GM18526 (cell line): Measurements from ENCODE around the gene CLDN2.

Source experiments
- POLR2A ChIP-seq: IDR thresholded peaks from 3 replicates; pipeline ENCODE4 v1.6.1; 2011; ENCODE audit not compliant: insufficient read length; ENCODE audit errors: extremely low read depth

Gene CLDN2, protein sequence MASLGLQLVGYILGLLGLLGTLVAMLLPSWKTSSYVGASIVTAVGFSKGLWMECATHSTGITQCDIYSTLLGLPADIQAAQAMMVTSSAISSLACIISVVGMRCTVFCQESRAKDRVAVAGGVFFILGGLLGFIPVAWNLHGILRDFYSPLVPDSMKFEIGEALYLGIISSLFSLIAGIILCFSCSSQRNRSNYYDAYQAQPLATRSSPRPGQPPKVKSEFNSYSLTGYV

DNA sequence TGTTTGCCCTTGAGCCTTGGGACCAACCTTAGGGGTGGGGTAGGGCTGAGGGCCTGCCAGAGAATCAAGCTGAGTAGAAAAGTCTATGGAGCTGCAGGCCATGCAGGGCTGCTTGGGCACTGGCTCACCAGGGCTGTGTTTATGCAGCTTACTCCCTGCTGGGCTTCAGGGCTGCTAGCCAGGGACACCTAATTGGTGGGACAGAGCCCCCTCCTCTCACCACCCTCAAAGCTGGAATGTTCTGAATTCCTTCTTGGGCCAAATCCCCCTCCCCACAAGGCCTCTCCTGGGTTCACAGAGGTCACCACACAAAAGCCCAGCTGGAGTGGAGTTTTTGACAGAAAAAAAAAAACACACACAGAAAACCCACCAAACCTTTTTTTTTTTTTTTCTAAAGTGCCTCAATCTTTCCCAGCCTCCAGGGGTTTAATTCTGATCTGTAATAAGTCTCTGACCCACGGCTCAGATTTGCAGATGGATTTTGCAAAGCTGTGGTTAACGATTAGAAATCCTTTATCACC, at the start of gene CLDN2:
Gene CLDN2 (plus strand): TSS at position 471 of the 521 bp plus-strand sequence. CDS start 7,827 bp downstream, outside the sequence.
- no peak for TF ChIP-seq POLR2A

DNA sequence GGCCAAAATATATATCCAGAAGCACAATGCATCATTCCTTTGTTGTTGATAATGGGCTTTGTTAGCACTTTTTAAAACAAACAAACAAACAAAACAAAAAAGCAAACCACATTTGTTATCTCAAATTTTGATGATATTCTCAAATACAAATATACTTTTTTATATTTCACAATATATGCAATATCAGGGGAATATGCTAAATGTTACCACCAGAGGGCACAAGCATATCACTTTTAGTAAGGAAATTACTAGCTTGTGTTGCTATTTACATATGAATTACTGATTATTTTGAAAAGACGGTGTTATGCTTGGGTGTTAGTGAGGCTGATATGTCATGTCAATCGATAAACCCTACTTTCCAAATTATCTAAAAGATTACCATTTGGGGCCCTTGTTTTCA, 46.1 kb upstream of the CLDN2 start:
- TF ChIP-seq POLR2A: no peak

DNA sequence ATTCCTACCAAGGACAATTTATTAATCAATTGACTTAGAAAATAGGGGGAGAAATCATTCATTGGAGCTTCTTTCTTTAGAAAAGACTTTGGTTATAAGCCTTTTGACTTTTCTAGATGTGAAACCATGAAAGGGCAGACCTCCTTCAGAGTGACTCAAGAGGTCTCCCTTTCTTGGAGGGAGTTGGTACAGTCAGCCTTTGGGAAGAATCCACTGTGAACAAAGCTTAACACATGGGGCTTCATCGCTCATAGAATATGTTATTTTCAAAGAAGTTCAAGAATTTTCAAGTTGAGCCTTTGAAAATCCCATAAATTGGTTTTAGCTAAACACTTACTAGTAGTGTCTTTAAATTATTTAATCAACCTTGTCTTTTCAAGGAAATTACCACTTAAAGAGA, 45.1 kb upstream of the CLDN2 start:
- no peak for TF ChIP-seq POLR2A

DNA sequence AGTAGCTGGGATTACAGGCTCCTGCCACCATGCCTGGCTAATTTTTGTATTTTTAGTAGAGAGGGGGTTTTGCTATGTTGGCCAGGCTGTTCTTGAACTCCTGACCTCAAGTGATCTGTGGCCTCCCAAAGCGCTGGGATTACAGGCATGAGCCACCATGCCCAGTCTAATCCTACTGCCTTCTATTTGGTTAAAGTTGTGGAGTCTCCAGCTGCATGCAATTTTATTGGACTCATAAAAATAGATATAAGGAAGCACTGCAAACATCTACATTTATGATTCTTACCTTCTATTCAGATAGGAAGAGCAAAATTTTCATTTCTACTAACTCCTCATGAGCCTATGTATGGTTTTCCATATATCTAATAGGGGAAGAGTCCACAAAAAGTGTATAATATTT, 30.7 kb upstream of the CLDN2 start:
- TF ChIP-seq POLR2A: no peak

DNA sequence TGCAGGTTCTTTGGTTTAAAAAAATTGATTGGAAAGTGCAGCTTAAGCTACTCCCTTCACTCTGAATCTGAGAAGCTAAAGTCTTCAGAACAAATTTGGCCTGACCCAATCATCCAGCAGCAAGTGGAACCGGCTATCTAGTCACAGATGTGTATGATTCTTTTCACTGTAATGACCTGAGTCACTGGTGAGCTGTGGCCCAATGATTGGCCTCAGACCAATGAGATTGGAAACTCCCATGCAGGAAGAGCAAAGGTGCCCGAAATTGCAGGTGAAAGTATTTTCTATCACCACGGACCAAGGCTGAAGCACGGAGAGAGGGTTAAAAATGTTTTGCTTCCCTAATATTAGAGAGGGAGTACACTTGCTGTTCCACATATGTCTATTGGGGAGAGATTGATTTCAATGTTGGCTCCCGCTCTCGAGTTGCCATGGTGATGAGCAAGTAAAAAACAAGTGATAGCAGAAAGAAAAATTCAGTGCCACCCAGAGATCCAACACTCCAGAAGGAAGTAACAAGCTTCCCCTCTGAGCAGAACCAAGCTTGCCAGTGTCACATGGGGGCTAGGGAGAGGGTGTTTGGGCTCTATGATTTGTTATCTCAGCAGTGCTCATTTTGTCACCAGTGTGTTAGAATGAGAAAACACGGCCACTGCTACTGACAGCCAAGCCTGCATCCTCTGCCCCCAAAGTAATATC, 28.3 kb upstream of the CLDN2 start:
- no peak for TF ChIP-seq POLR2A

DNA sequence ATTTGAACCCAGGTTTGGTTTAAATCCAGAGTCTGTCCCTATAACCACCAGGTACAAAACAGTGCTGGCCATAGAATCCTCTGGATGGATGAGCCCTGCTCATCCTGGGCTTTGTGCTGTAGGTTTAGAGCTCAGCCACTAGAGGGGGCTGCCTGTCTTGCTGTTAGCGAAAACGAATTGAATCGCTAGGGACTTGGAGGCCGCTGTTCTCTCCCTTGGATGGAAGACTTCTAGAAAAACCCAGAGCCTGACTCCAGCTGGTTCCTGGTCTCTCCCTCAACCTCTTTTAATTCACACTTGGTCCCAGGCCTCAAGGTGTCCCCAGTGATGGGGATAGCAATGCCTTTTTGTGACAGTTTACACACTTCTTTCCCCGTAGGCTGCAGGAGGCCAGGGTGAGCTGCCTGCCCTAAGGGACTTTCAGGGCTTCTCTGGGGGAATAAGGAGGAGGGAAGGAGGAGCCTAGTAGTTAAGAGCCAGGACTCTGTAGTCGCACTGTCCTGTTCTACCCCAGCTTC, 25.8 kb upstream of the CLDN2 start:
- TF ChIP-seq POLR2A: no peak

DNA sequence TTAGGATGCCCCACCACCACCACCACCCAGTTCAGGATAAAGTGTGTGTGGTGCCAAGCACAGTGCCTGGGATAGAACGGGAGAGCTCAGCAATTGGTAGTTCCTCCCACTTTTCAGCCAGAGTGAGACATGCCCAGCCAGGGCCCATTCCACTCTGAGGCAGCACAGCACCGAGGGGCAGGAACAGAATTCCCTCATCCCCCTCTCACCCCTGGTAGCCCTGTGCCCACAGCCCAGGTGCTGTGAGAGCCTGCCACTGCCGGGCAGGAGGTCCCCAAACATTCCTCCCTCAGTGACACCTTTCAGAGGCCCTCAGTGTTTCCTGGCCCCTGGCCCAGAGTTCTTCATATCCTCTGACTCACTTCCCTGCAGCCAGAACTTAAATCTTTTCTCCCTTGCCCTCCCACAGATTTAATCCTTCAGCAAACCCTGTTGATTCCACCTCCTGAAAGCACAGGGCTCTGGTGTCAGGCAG, 25.2 kb upstream of the CLDN2 start:
- no peak for TF ChIP-seq POLR2A

DNA sequence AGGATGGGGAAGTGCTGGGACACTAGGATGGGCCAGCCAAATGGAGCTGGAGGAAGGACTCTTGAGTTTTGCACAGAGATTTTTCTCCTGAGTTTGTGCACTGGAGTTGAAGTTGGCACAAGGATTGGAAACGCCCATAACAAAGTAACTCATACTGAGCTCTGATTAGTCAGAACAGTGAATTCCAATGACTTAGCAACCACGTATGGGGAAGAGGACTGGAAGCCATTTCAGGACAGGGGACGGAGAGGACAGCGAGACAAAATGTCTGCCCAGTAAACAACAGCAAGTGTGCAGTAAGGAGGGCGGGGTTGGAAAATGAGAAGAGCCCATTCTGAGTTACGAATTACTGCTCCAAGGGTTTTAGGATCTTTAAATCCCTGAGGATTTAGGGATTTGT, 22.9 kb upstream of the CLDN2 start:
- no peak for TF ChIP-seq POLR2A

DNA sequence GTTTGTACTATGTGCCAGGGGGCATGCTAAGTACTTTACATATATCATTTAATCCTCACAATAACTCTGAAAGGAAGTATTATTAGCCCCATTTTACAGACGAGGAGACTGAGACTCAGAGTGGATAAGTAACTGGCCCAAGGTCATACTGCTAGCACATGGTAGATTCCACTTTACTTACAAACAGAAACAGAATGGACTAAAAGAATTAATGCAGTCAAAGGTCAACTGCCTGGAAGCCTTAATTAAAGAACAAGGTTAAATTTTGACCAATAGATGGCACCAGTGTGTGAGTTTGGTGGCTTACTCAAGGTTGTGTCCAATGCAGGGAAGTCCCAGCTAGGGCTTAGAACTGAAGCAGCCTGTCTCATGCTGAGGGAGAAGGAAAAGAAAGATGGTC, 21.7 kb upstream of the CLDN2 start:
- no peak for TF ChIP-seq POLR2A

DNA sequence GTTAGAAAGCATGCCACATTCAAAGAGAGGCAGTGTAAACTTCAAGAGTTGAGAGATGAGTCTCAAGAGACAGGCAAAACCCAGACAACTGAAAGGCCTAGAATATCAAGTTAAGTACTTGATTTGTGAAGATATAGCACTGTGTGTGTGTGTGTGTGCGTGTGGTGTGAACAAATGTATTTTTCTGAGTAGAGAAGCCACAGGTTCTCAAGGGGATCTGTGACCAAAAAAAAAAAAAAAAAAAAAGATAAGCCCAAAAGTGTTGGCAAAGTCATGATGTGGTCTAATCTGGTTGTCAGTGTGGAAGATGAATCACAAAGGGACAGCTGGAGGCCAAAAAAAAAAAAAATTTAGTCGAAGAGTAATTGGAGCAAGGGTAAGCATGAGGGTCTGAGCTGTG, 20.9 kb upstream of the CLDN2 start:
- no peak for TF ChIP-seq POLR2A

DNA sequence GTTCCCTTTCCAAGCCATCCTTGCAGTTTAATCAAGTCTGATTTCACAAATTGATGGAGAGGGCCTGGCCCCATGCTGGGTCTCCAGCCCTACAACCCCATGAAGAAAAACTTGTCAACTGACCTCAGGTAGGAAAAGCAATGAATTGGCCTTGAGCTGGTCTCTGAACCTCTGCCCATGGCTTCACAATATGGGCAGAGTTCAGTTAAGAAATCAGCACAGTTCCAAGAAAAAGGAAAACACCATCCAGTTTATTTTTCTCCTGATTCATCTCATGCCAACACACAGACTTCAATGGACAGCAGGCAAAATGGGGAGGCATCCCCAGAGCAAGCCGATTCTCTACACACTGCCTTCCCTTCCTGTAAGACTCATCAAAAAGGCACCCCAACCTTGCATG, 20.4 kb upstream of the CLDN2 start:
- no peak for TF ChIP-seq POLR2A

DNA sequence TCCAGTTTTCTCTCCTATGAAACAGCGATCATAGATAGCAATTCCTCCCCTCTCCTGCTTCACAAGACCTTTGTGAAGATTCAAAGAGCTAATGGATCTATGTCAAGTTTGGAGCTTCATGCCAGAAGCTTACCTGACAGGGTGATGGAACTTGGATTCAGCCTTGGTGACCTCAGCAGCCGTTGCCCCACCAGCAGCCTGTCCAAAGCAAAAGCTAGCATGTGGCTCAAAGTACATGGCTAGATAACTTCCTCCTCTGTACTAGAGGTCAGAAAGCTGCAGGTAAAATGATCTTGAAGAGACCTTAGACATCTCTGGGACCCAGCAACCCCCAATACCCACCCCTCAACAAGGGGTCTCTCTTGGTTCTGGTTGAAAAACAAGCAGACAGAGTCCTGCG, 18.9 kb upstream of the CLDN2 start:
- TF ChIP-seq POLR2A: no peak

DNA sequence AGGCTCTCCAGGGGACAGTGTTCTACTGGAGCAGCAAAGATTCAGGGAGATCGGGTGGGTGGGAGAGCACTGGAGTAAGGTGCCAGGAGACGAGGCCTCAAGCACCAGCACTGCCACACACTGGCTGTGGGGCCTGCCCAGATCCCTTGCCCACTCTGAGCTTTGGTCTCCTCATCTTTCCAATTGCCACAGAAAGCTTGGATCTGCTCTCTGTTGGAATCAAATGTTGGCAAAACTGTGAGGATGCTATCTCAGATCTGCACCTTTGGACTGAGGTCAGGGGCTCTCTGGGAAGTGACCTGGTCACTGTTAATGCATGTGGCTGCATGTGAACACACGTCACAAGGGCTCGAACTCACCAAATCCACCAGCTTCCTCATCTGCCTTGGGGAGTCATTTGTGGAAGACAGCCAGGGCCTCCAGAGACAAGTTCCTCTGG, 18.4 kb upstream of the CLDN2 start:
- no peak for TF ChIP-seq POLR2A

DNA sequence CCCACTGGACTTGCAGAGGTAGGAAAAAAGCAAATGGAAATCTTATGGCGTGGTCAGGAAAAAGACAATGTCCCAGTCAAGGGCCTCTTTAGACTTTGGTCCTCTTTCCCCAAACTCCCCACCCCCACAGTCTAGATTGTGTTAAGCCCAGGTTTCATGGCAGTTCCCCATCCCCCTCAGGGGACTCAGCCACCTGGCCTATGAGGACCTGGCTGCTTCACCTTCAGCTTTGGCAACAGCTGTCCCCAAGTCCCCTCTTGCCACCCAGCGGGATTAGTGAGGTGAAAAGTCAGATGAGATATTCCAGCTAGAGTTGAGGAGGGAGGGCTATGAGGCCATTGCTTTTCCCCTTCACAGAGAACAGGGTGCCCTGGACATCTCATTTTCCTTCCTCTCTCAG, 17.5 kb upstream of the CLDN2 start:
- TF ChIP-seq POLR2A: no peak

DNA sequence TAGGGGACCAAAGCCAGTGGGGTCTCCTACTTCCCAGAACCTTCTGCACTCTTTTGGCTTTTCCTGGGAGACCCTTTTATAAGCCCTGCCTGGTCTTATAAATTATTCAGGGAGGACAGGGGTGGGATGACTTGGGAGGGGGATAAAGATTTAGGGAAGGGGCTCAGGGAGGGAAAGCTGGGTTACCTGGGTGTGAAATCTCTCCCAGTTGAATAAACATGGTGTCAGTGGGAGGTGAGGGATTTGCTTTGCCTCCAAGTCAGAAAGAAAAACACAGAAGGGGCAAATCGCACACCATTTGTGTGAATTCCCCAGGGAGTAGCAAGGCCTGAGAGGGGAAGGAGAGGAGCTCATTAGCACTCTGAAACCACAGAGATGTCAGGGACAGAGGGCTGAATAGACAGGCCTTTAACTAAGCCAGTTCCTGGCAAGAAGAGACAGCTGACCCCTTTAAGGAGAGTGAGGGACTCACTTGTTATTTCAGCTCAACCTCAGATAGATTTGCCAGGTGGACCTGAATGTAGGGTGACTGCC, 16.8 kb upstream of the CLDN2 start, which contains the start of gene RIPPLY1:
Gene RIPPLY1 (minus strand): TSS at position 51 of the 534 bp plus-strand sequence. CDS start 54 bp downstream, outside the sequence.
- TF ChIP-seq POLR2A: no peak
